ENCODE data around the gene NUP210.
A peak's percentile ranks its signal among the peaks of the same experiment; 100 is the strongest.

NUP210 gene

DNA sequence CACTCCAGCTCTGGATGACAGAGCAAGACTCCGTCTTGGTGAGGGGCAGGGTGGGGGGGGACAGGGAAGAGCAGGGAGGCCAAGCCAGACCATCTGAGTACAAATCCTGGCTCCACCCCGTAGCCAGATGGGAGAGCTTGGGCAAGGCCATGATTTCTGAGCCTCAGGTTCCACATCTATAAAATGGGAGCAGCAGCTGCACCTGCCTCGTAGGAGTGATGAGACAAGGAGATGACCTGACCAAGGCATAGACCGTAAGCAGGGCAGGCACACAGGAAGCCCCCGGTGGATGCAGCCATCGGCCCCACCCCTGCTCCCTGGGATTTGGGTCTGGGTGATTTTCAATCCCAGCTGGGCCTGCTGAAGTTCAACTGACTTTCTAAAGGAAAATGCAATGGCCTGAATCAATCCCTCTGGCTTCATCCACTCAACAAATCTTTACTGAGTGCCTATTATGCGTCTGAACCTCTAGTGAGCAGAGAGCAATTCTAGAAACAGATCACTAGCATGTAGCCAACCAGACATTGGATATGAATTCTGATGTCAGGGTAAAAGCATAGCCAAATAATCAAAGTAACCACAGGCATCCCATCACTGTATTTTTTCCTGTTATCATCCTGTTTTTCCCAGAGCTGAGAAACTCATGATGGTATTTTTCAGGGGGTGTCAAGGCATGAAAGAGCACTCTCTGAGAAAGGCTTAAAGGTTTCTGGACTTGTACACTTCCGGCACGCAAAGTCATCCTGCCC lies 141.2 kb downstream of the NUP210 start:
- no peak for DNase-seq
- peaks cover 24% of the 10 kb centered on the region for H3K27me3 ChIP-seq (replicated peaks)
- in situ Hi-C loops (cut with HindIII; ENCODE audit: low pct_ligation_motif_present, low sequenced_read_pairs), result no loop called here

DNA sequence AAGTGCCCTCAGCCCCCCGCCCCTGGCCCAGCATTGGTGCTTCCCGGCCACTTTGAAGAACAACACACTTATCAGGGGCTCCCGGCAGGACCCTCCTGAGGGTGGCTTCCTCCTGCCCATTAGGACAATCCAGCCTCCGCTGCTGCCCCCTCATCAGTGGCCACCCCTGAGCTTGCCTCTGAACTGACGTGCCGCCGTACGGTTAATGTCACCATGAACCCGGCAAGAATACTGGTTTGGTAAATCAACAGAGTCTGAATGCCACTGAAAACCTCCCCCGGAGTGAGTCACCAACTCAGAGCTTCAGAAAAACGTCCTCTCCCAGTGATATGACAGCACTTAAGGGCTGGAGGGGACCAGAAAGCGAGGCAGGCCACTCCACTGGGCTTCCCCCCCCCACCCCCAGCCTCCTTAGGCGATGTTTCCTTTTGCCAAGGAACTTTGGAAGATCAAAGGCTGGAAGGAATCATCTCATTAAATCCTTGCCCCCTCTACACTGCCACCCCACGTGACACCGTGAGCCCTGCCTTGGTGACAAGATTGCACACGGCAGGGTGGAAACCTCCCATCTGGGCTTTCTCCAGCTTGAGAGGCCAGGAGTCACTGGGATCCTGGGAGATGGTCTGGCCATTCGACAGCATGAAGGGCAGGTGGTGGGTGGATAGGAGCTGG lies 142.1 kb downstream of the NUP210 start:
- Histone ChIP-seq H3K4me3 (ENCODE audit: low read depth, low read length) (no peak overlapping the region), H3K27ac (no peak overlapping the region), H3K27me3 (replicated peaks) (peaks cover 16% of the 10 kb centered on the region), H3K36me3 (replicated peaks) (no peaks in the 10 kb centered on the region)
- DNase-seq, result peak; percentile 36
- TF ChIP-seq, protein P1, sequence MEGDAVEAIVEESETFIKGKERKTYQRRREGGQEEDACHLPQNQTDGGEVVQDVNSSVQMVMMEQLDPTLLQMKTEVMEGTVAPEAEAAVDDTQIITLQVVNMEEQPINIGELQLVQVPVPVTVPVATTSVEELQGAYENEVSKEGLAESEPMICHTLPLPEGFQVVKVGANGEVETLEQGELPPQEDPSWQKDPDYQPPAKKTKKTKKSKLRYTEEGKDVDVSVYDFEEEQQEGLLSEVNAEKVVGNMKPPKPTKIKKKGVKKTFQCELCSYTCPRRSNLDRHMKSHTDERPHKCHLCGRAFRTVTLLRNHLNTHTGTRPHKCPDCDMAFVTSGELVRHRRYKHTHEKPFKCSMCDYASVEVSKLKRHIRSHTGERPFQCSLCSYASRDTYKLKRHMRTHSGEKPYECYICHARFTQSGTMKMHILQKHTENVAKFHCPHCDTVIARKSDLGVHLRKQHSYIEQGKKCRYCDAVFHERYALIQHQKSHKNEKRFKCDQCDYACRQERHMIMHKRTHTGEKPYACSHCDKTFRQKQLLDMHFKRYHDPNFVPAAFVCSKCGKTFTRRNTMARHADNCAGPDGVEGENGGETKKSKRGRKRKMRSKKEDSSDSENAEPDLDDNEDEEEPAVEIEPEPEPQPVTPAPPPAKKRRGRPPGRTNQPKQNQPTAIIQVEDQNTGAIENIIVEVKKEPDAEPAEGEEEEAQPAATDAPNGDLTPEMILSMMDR (IDR thresholded peaks at IDR 0.05; ENCODE audit: low read depth, low read length, missing control alignments), result no peak
- in situ Hi-C loops (cut with HindIII; ENCODE audit: low pct_ligation_motif_present, low sequenced_read_pairs), result no loop called here

More for the DNA sequence above, 141.2 kb downstream of the NUP210 start:
- TF ChIP-seq, protein P1 (IDR thresholded peaks at IDR 0.05; ENCODE audit: low read depth, low read length, missing control alignments), result no peak
- H3K36me3 ChIP-seq (replicated peaks), result no peaks in the 10 kb centered on the region
- no peak overlapping the region for H3K27ac ChIP-seq
- no peak overlapping the region for H3K4me3 ChIP-seq (ENCODE audit: low read depth, low read length)

DNA sequence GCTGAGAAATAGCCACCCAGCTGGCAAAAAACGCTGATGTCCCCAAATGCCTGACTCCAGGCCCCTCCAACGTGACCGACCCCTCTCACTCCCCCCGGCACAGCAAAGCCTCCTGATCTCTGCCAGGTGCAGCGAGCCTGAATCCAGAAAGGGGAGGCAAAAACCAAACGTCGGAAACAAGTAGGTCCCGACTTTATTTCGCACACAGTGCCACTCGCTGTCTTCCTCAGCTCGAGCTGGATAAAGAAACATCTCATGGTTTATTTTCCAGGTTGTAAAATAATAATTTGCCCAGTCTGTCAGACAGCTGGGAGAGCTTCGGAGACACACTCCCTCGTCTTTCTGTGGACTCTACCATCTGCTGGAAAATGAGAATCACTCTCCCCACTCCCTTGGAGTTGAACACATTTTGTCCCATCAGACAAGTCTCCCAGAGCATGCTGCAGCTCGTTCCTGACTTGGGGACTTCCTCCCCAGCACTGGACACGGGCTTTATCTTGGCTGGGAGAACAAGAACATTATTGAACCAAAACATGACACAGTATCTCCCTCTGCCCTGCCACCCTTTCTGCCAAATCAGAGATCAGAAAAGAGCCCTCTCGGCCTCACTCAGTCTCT lies 142.8 kb downstream of the NUP210 start:
- no peak overlapping the region for H3K4me3 ChIP-seq (ENCODE audit: low read depth, low read length)
- no peak overlapping the region for H3K27ac ChIP-seq
- H3K36me3 ChIP-seq (replicated peaks), result no peaks in the 10 kb centered on the region
- DNase-seq, result no peak
- TF ChIP-seq, protein P1 (IDR thresholded peaks at IDR 0.05; ENCODE audit: low read depth, low read length, missing control alignments), result no peak
- in situ Hi-C loops (cut with HindIII; ENCODE audit: low pct_ligation_motif_present, low sequenced_read_pairs), result no loop called here
- peaks cover 15% of the 10 kb centered on the region for H3K27me3 ChIP-seq (replicated peaks)

DNA sequence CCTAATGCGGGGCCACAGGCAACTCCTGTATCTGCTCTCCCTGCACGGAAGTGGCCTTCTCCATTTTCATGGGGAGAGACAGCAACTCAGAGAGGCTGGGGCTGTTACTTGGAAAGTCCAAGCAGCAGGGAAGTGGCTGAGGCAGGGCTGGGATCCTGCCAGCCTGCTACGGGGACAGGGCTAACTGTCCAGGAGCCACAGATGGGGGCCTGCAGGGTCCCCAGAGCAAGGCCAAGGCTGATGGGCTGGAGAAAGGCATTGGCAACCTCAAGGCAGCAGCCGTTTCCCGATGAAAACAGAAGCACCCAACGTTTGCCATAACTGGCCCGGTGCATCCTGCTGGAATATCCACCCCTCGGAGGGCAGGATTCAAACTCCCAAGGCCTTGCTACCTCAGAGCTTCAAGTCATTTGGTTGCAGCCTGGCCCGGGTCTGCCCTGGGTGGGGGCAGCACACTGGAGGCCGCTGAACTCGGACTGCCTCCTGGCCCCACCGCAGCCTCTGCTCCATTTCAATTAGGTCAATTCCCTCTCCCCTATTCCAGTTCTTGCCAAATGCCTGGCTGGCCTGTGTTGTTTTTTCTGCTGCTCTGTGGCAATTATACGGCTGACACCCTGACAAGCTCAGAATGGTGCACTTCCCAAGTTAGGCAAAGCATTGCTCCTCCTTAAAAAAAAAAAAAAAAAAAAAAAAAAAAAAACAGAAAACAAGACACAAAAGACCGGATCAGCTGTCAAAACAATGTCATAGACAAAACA lies 143.5 kb downstream of the NUP210 start:
- TF ChIP-seq, protein P1 (IDR thresholded peaks at IDR 0.05; ENCODE audit: low read depth, low read length, missing control alignments), result no peak
- Histone ChIP-seq H3K27me3 (replicated peaks) (peaks cover 8% of the 10 kb centered on the region), H3K27ac (no peak overlapping the region), H3K36me3 (replicated peaks) (no peaks in the 10 kb centered on the region), H3K4me3 (ENCODE audit: low read depth, low read length) (no peak overlapping the region)
- in situ Hi-C loops (cut with HindIII; ENCODE audit: low pct_ligation_motif_present, low sequenced_read_pairs), result no loop called here
- DNase-seq, result no peak

DNA sequence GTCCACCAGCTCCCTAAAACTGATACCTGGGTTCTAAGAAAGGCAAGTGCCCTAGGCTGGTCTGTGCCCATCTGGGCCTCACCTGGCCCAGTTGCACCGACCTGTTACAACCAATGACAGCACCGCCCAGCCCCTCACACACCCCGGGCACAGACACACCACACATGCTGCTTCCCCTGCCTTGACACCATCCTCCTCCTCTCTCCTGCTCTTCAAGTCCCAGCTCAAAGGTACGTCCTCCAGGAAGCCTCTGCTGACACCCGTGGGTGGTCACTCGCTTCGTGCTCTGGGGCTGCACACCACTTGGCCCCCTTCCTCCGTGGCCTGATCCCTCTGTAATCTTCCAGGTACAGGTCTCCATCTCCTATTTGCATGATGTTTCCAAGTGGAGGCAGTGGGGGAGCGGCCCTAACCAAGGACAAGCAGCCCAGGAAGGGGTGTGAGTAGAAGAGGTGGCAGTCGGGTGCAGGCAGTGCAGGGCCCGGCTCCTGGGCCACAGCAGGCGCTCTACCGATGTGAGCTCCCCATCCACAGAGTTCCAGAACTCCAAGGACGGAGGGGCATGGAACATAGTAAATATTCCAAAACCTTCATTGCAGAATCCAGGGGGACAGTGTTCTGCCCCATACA lies 144.6 kb downstream of the NUP210 start:
- no peak overlapping the region for H3K27ac ChIP-seq
- TF ChIP-seq, protein P1 (IDR thresholded peaks at IDR 0.05; ENCODE audit: low read depth, low read length, missing control alignments), result no peak
- peaks cover 3% of the 10 kb centered on the region for H3K27me3 ChIP-seq (replicated peaks)
- no peak overlapping the region for H3K4me3 ChIP-seq (ENCODE audit: low read depth, low read length)
- in situ Hi-C loops (cut with HindIII; ENCODE audit: low pct_ligation_motif_present, low sequenced_read_pairs), result no loop called here
- DNase-seq, result no peak
- no peaks in the 10 kb centered on the region for H3K36me3 ChIP-seq (replicated peaks)

Measured in brain microvascular endothelial cell (primary cell).